Adipocyte (in vitro differentiated cells): Measurements from ENCODE around the gene ZNF821.
"Not testable (repeated sequence)": the region's sequence is repeated elsewhere in the genome, so short reads cannot be mapped to it uniquely, and the experiment has no call there.

Experiments
- DNase-seq: peaks from one replicate; pipeline ENCODE4 v3.0.0-alpha.2; 2015; ENCODE audit warnings: low read depth
- H3K27me3 ChIP-seq: replicated peaks from 2 replicates; pipeline ENCODE4 v1.7.0; 2013; ENCODE audit warnings: mild to moderate bottlenecking, low read length, moderate library complexity; ENCODE audit not compliant: control insufficient read depth, insufficient read depth
- H3K36me3 ChIP-seq: 2 replicates; pipeline ENCODE4 v1.7.0; 2013; ENCODE audit warnings: low read length, mild to moderate bottlenecking, moderate library complexity; ENCODE audit not compliant: control insufficient read depth, insufficient read depth, severe bottlenecking
- H3K4me1 ChIP-seq: 2 replicates; pipeline ENCODE4 v1.7.0; 2013; ENCODE audit warnings: mild to moderate bottlenecking, low read length, moderate library complexity; ENCODE audit not compliant: control insufficient read depth, insufficient read depth
- H3K4me3 ChIP-seq: 2 replicates; pipeline ENCODE4 v1.7.0; 2013; ENCODE audit warnings: mild to moderate bottlenecking, low read length, moderate library complexity
- H3K9ac ChIP-seq: 2 replicates; pipeline ENCODE4 v1.7.0; 2013; ENCODE audit warnings: mild to moderate bottlenecking, low read length, moderate library complexity
- H3K9me3 ChIP-seq: 2 replicates; pipeline ENCODE4 v1.7.0; 2013; ENCODE audit warnings: mild to moderate bottlenecking, low read length, moderate library complexity; ENCODE audit not compliant: control insufficient read depth

Gene ZNF821

DNA sequence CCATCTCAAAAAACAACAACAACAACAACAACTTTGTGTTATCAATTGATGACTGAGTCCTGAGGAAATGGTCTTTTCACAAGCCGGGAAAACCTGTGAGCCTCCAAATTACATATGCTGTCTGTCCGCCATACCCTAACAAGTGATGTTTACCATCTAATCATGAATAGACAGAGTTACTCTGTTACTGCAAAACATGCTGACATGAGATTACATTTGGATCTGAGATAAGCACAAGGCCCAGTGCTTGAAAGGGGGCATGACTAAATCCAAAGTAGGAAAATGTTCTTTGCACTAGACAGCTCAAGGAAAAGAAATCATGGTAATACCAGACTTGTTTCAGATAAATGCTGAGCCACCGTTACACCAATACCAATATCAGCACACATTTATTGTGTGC lies 46.8 kb downstream of the ZNF821 start:
- Histone ChIP-seq H3K4me1 (peaks cover 9% of the 10 kb centered on the region), H3K4me3 (no peak overlapping the region), H3K9ac (no peak overlapping the region), H3K9me3 (no peaks in the 10 kb centered on the region), H3K27me3 (no peaks in the 10 kb centered on the region), H3K36me3 (no peaks in the 10 kb centered on the region)
- no peak for DNase-seq

DNA sequence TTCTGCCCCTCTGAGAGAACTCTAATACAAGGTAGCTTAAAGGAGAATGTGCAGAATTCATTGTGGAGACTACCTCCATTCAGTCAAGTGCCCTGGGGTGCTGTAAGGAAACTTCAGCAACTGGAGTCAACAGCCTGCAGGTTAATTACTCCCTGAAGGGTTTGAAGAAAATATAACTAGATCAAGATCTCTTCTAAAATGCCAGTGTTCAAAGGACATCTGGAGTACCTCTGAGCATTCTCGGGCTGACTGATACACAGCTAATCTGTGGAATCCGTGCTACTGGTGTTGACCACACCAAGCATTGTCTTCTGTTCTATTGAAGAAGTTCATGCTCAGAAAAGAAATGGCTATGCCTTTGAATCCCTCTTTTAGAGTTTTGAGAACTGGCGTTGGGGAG lies 49.7 kb downstream of the ZNF821 start:
- H3K4me3 ChIP-seq: no peak overlapping the region
- H3K9ac ChIP-seq: no peak overlapping the region
- H3K27me3 ChIP-seq: no peaks in the 10 kb centered on the region
- H3K9me3 ChIP-seq: no peaks in the 10 kb centered on the region
- H3K36me3 ChIP-seq: no peaks in the 10 kb centered on the region
- DNase-seq: no peak
- H3K4me1 ChIP-seq: no peaks in the 10 kb centered on the region

DNA sequence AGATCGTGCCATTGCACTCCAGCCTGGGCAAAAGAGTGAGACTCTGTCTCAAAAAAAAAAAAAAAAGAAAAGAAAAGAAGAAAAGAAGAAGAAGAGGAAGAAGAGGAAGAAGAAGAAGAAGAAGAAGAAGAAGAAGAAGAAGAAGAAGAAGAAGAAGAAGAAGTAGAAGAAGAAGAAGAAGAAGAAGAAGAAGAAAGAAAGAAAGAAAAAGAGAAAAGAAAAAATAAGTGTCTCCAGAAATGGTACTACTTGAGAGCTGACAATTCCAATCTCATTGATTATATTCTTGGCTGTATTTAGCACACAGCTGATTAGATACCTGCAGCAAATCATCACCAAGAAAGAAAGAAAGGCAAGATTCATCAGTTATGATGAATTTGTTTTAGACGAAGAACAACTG lies 51.9 kb downstream of the ZNF821 start:
- not testable (repeated sequence) for H3K9ac ChIP-seq, DNase-seq, H3K4me1 ChIP-seq, H3K27me3 ChIP-seq, H3K4me3 ChIP-seq, H3K9me3 ChIP-seq, H3K36me3 ChIP-seq

DNA sequence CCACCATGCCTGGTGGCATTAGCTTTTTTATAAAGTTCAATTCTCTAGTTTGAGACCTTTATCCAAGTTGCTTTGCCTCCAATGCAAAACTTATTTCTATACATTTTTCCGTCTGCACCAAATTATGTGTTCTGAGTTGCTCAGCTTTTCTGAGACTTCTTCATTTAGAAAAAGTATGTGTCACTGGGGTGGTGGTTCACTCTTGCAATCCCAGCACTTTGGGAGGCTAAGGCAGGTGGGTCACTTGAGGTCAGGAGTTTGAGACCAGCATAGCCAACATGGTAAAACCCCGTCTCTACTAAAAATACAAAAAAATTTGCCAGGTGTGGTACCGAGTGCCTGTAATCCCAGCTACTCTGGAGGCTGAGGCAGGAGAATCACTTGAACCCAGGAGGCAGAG lies 52.3 kb downstream of the ZNF821 start:
- not testable (repeated sequence) for H3K36me3 ChIP-seq, H3K4me1 ChIP-seq, H3K9me3 ChIP-seq, H3K4me3 ChIP-seq, DNase-seq, H3K27me3 ChIP-seq, H3K9ac ChIP-seq

DNA sequence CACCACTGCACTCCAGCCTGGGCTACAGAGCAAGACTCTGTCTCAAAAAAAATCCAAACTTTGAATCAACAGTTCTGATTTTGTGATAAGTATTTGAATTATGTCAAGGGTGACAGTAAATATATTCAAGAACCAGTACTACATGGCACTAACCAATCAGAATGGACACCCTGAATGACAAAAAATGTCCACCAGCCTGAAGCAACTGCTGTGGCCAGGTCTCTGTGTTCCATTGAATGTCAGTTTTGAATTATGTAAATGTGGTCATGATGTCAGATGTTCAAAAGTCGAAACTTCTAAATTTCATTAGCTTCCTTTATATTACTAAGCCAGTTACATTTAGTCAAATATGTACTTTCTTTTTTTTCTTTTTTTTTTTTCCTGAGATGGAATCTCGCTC lies 53.6 kb downstream of the ZNF821 start:
- H3K4me3 ChIP-seq: no peak overlapping the region
- no peak overlapping the region for H3K9ac ChIP-seq
- peaks cover 3% of the 10 kb centered on the region for H3K36me3 ChIP-seq
- H3K9me3 ChIP-seq: no peaks in the 10 kb centered on the region
- DNase-seq: no peak
- no peaks in the 10 kb centered on the region for H3K4me1 ChIP-seq
- no peaks in the 10 kb centered on the region for H3K27me3 ChIP-seq

DNA sequence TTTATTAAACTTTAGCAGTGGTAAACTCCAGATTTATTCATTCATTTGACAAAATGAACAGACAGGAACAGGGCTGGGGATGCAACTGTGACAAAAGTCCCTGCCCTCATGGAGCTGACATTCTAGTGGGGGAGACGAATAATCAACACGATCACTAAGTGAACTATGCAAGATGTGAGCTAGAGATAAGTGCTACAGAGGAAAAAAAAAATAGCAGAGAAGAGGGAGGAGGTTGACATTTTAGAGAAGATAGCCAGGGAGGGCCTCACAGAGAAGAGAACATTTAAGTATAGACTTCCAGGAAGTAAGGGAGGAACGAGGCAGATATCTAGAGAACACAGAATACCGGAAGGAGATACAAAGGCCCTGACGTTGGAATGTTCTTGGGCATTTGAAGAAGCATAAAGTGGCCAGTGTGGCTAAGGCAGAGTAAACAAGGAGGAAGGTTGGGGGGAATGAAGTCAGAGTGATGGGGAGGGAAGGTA lies 57.4 kb downstream of the ZNF821 start:
- Histone ChIP-seq H3K27me3 (no peaks in the 10 kb centered on the region), H3K4me1 (no peaks in the 10 kb centered on the region), H3K9me3 (no peaks in the 10 kb centered on the region), H3K4me3 (no peak overlapping the region), H3K9ac (no peak overlapping the region), H3K36me3 (peaks cover 8% of the 10 kb centered on the region)
- DNase-seq: no peak

DNA sequence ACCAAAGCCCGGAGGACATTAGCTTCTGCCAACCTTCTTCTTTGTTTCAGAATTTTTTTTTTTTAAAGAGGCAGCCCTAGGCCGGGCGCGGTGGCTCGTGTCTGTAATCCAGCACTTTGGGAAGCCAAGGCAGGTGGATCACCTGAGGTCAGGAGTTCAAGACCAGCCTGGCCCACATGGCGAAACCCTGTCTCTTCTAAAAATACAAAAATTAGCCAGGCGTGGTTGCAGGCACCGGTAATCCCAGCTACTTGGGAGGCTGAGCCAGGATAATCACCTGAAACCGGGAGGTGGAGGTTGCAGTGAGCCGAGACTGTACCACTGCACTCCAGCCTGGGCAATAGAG lies 66.9 kb downstream of the ZNF821 start:
- not testable (repeated sequence) for H3K27me3 ChIP-seq, DNase-seq, H3K9me3 ChIP-seq, H3K36me3 ChIP-seq
- Histone ChIP-seq H3K4me1 (peaks cover 11% of the 10 kb centered on the region), H3K9ac (peak overlapping the region; percentile 75), H3K4me3 (peak overlapping the region; percentile 71)

DNA sequence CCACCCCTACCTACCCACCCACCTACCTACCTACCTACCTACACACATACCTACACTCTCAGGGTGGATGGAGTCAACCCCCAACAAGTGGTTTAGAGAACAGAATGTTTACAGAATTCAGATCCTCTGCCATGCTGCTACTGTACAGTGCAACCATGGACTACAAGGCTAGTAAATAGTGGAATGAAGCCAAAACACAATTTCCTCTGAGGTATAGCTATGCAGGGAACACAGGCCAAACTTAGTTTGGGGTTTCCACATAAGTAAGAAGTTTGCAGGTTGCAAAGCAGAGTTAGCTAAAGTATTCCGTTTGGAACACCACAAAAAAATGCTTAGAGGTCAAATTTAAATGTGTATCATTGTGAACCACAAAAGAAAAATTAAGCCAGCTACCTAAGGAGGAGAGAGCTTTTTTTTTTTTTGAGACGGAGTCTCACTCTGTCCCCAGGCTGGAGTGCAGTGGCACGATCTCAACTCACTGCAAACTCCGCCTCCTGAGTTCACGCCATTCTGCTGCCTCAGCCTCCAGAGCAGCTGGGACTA lies 72.7 kb downstream of the ZNF821 start:
- peaks cover 2% of the 10 kb centered on the region for H3K36me3 ChIP-seq
- no peak overlapping the region for H3K9ac ChIP-seq
- H3K4me3 ChIP-seq: no peak overlapping the region
- H3K4me1 ChIP-seq: peaks cover 22% of the 10 kb centered on the region
- DNase-seq: no peak
- no peaks in the 10 kb centered on the region for H3K27me3 ChIP-seq
- no peaks in the 10 kb centered on the region for H3K9me3 ChIP-seq

DNA sequence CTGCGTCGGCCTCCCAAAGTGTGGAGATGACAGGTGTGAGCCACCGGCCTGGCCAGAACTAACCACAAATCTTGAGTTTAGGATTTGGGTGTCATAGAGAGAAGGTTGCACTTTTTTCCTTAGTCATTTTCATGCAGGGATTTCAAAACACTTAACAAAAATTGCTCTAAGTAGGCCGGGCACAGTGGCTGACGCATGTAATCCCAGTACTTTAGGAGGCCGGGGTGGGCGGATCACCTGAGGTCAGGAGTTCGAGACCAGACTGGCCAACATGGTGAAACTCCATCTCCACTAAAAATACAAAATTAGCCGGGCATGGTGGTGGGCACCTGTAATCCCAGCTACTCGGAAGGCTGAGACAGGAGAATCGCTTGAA lies 73.8 kb downstream of the ZNF821 start:
- DNase-seq, H3K9me3 ChIP-seq, H3K36me3 ChIP-seq, H3K27me3 ChIP-seq: not testable (repeated sequence)
- Histone ChIP-seq H3K9ac (peak overlapping the region; percentile 89), H3K4me1 (peaks cover 32% of the 10 kb centered on the region), H3K4me3 (peak overlapping the region; percentile 99)
